Central memory CD8-positive, alpha-beta T cell (primary cell): Measurements from ENCODE around the gene PHF11.
A peak's percentile ranks its signal among the peaks of the same experiment; 100 is the strongest.

Source experiments
- ATAC-seq: fragments of 150-1000 bp; cut with Tn5 transposase; replicated peaks from 2 replicates; pipeline ENCODE4 v1.10.0; 2022; ENCODE audit warnings: mild to moderate bottlenecking, moderate FRiP score, moderate number of reproducible peaks; ENCODE audit not compliant: poor library complexity, severe bottlenecking; ENCODE audit errors: extremely low read depth
- DNase-seq, 2 donors: peaks; one replicate each; pipeline ENCODE4 v3.0.0; 2021; ENCODE audit warnings: low spot score in 2 of 2
- H3K27ac Mint-ChIP-seq: one replicate; pipeline ENCODE4 v1.8.0; 2022; ENCODE audit warnings: low read depth, mild to moderate bottlenecking, moderate library complexity, mixed read lengths
- H3K27me3 Mint-ChIP-seq: one replicate; pipeline ENCODE4 v1.8.0; 2022; ENCODE audit warnings: mixed read lengths
- H3K36me3 Mint-ChIP-seq: one replicate; pipeline ENCODE4 v1.8.0; 2022; ENCODE audit warnings: mild to moderate bottlenecking, moderate library complexity, mixed read lengths; ENCODE audit not compliant: insufficient read depth
- H3K4me1 Mint-ChIP-seq: one replicate; pipeline ENCODE4 v1.8.0; 2022; ENCODE audit warnings: mixed read lengths
- H3K4me3 Mint-ChIP-seq: one replicate; pipeline ENCODE4 v1.8.0; 2022; ENCODE audit warnings: mild to moderate bottlenecking, moderate library complexity, mixed read lengths
- H3K9me3 Mint-ChIP-seq: one replicate; pipeline ENCODE4 v1.8.0; 2022; ENCODE audit warnings: mixed read lengths

PHF11 gene

DNA sequence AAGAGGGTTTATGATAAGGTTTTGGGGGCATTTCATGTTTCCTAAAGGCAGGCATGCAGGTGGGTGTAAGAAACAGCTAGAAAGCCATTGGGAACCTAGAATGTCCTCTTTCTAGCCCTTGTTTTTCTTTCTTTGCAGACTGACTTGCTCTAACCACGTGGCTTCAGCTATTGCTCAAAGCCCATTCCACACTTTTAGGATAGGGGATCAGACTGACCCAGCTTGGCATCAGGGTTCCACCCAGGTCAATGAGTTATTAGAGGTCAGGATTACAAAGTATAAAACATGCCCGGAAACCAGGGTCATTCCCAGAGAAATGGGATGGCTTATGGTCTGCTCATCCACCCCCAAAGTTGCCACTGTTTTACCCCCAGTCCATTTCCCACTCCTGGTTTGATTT is 16.8 kb downstream of the PHF11 start:
- Mint-ChIP-seq H3K36me3 (peaks cover 49% of the 10 kb centered on the region), H3K4me1 (peaks cover 44% of the 10 kb centered on the region), H3K9me3 (no peaks in the 10 kb centered on the region), H3K27me3 (no peaks in the 10 kb centered on the region), H3K27ac (no peak overlapping the region), H3K4me3 (no peak overlapping the region)
- no peak for DNase-seq
- no peak for ATAC-seq

- ATAC-seq (no peak), DNase-seq (no peak)
- H3K27me3 Mint-ChIP-seq, result no peaks in the 10 kb centered on the region
- peaks cover 55% of the 10 kb centered on the region for H3K36me3 Mint-ChIP-seq
- H3K9me3 Mint-ChIP-seq, result no peaks in the 10 kb centered on the region
- H3K4me3 Mint-ChIP-seq, result no peak overlapping the region
- H3K4me1 Mint-ChIP-seq, result peaks cover 27% of the 10 kb centered on the region
- H3K27ac Mint-ChIP-seq, result peak overlapping the region; percentile 52
Observed at GRCh38 chr13:49516467-49516866, 20.7 kb downstream of the PHF11 start.

GRCh38 chr13:49517461-49517860 is 21.7 kb downstream of the PHF11 start:
- H3K4me1 Mint-ChIP-seq, result peaks cover 20% of the 10 kb centered on the region
- ATAC-seq (no peak), DNase-seq (no peak)
- no peak overlapping the region for H3K4me3 Mint-ChIP-seq
- H3K9me3 Mint-ChIP-seq, result no peaks in the 10 kb centered on the region
- H3K27me3 Mint-ChIP-seq, result no peaks in the 10 kb centered on the region
- H3K36me3 Mint-ChIP-seq, result peaks cover 59% of the 10 kb centered on the region
- H3K27ac Mint-ChIP-seq, result peak overlapping the region; percentile 52

DNA sequence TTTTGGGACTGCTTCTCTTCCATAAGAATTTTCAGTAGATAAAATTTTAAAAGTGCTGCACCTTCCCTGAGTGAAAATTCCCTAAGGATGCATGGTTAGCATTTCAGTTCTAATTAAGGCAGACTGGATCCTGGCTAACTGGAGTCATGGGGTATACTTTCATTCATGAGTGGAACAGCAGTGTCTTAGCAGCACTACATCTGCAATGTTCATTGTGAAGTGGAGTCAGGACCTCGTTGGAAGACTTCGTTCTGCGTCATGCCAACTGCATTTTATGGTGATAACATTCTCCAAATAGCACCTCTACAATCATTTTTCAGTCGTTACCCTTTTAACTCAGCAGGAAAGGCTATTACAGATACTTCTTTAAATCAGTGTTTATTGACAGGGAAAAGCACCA is 25.5 kb downstream of the PHF11 start:
- no peak for DNase-seq
- Mint-ChIP-seq H3K27ac (no peak overlapping the region), H3K27me3 (no peaks in the 10 kb centered on the region), H3K9me3 (no peaks in the 10 kb centered on the region), H3K4me3 (no peak overlapping the region), H3K4me1 (peaks cover 10% of the 10 kb centered on the region), H3K36me3 (peaks cover 51% of the 10 kb centered on the region)
- ATAC-seq, result no peak

GRCh38 chr13:49524740-49525501 is 29.2 kb downstream of the PHF11 start:
- DNase-seq, result no peak

DNA sequence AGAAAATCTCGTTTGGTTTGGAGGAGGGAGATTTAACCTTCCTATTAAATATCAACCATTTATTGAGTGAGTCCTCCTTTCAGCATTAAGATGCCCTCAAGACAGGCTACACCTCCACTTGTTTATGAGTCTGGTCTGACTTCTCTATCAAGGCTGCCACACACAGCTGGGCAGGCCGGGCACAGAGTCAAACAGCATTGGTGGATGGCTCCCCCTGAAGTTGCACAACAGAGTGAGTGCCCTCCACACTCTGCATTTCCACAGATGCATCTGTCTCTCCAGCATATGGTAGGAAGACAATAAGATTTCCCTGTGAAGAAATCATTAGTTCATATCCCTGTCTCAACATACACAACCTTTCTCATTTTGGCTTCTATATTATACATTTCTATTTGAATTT is 31.4 kb downstream of the PHF11 start:
- DNase-seq, result no peak
- peaks cover 35% of the 10 kb centered on the region for H3K36me3 Mint-ChIP-seq
- H3K4me1 Mint-ChIP-seq, result peaks cover 5% of the 10 kb centered on the region
- H3K27me3 Mint-ChIP-seq, result no peaks in the 10 kb centered on the region
- H3K9me3 Mint-ChIP-seq, result no peaks in the 10 kb centered on the region
- H3K27ac Mint-ChIP-seq, result no peak overlapping the region
- no peak overlapping the region for H3K4me3 Mint-ChIP-seq
- ATAC-seq, result no peak

More at GRCh38 chr13:49524740-49525501, 29.2 kb downstream of the PHF11 start:
- Mint-ChIP-seq H3K4me1 (no peaks in the 10 kb centered on the region), H3K27me3 (no peaks in the 10 kb centered on the region), H3K9me3 (no peaks in the 10 kb centered on the region), H3K27ac (no peak overlapping the region), H3K36me3 (peaks cover 51% of the 10 kb centered on the region), H3K4me3 (no peak overlapping the region)
- peak; percentile 36 for ATAC-seq

DNA sequence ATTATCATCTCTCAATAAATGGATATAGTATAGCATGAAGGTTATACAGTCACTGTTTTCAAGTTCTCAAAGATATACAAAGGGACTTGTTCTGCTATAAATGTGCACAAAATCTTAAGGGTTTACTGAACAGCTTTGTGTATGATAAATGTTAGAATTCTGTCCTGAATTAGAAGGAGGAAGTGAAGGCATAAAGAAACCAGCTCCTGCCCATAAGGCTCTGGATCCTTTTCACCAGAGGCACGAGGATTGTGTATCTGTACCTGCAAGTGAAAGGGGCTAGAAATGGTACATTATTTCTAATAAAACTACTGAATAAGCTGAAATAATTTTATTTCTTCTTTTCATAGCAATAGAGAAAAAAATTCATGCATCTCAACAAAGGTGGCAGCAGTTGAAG is 32.4 kb downstream of the PHF11 start:
- DNase-seq (no peak), ATAC-seq (no peak)
- Mint-ChIP-seq H3K36me3 (peaks cover 34% of the 10 kb centered on the region), H3K4me1 (peaks cover 5% of the 10 kb centered on the region), H3K27me3 (no peaks in the 10 kb centered on the region), H3K9me3 (no peaks in the 10 kb centered on the region), H3K4me3 (no peak overlapping the region), H3K27ac (no peak overlapping the region)

- Mint-ChIP-seq H3K36me3 (peaks cover 32% of the 10 kb centered on the region), H3K9me3 (no peaks in the 10 kb centered on the region), H3K4me3 (no peak overlapping the region), H3K27ac (peak overlapping the region; percentile 70), H3K27me3 (no peaks in the 10 kb centered on the region), H3K4me1 (peaks cover 5% of the 10 kb centered on the region)
- ATAC-seq (no peak), DNase-seq (no peak)
Observed at GRCh38 chr13:49530457-49530856, 34.7 kb downstream of the PHF11 start.

DNA sequence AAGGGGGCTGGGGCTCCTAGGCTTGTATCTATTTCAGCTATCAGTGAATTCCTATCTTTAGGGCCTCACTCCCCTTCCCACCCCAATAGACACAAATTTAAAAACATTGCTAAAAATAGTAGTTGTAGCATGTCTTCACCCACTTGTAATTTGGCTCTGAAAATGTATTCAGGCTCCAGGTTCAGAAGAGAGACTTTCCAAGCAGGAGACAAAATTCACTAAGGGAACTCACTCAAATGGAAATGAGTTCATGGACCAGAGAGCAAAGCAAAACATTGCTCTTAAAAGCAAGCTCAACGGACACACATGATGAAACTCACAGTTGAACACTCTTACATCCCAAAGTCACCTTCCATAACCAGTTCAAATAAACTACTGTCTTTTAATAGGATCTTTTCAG is 36.8 kb downstream of the PHF11 start:
- H3K27ac Mint-ChIP-seq, result no peak overlapping the region
- no peaks in the 10 kb centered on the region for H3K9me3 Mint-ChIP-seq
- ATAC-seq (no peak), DNase-seq (no peak)
- peaks cover 5% of the 10 kb centered on the region for H3K4me1 Mint-ChIP-seq
- no peak overlapping the region for H3K4me3 Mint-ChIP-seq
- peaks cover 26% of the 10 kb centered on the region for H3K36me3 Mint-ChIP-seq
- H3K27me3 Mint-ChIP-seq, result no peaks in the 10 kb centered on the region

DNA sequence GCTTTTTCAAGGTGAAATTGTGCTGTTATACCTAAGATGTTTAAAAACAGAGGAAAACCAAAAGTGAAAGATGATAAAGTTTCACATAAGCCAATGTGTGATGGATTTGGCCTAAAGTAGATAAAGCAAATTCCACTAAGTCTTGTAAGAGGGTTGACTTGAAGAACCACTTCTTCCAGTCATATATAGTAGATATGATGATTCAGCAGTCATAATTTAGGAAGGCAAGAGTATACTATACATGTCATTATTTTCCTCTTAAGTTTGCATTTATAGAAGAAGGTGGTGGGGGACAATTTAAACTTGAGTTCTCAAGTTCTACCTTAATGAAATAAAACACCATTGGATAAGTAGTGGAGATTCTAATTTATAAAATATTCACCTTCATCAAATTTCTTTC is 37.3 kb downstream of the PHF11 start:
- no peak overlapping the region for H3K27ac Mint-ChIP-seq

DNA sequence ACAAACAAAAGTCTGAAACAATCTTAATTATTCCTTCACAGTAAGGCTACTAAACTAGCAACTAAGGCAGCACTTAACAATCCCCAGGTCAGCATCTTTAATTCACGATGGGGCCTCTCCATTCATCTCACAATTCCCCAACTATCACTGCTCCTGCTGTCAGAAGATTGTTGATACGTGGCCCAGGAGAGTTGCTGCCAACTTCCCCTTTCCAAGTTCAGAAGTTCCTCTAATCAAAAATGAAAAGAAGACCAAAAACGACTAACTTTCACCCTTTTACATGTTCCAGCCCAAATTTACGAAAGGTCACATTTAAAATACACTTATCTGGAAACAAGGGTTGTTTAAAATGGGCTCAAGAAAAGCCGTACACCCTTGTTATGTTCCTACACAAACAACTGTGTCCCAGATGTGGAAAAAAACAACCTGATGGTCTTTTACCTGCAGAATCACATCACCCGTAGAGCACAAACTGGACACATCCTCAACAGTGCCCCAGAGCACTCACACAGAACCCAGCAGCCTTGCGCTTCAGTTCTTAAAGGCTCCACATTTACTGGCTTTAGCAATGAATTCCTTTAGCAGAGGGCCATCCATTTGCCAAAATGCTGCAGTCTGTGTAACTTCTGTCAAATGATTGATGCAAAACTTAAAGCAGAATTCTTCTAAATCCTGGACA is 38.0 kb downstream of the PHF11 start:
- Mint-ChIP-seq H3K27me3 (no peaks in the 10 kb centered on the region), H3K36me3 (peaks cover 24% of the 10 kb centered on the region), H3K27ac (peak overlapping the region; percentile 74), H3K9me3 (no peaks in the 10 kb centered on the region), H3K4me1 (peaks cover 5% of the 10 kb centered on the region), H3K4me3 (no peak overlapping the region)
- ATAC-seq (no peak), DNase-seq (no peak)

More for the DNA sequence above, 37.3 kb downstream of the PHF11 start:
- no peaks in the 10 kb centered on the region for H3K27me3 Mint-ChIP-seq
- peaks cover 5% of the 10 kb centered on the region for H3K4me1 Mint-ChIP-seq
- no peak overlapping the region for H3K4me3 Mint-ChIP-seq
- peaks cover 25% of the 10 kb centered on the region for H3K36me3 Mint-ChIP-seq
- DNase-seq (no peak), ATAC-seq (no peak)
- H3K9me3 Mint-ChIP-seq, result no peaks in the 10 kb centered on the region

- ATAC-seq (no peak), DNase-seq (no peak)
- Mint-ChIP-seq H3K27me3 (no peaks in the 10 kb centered on the region), H3K4me1 (no peaks in the 10 kb centered on the region), H3K9me3 (no peaks in the 10 kb centered on the region), H3K36me3 (peaks cover 25% of the 10 kb centered on the region), H3K4me3 (no peak overlapping the region), H3K27ac (no peak overlapping the region)
Observed at GRCh38 chr13:49536144-49536873, 40.6 kb downstream of the PHF11 start.
